ENCODE data around the gene IL6R. TPM values are rescaled to one million over a fixed set of nuclear protein-coding genes. Genes with fewer than 3 reads are reported as not detected.
A peak's percentile ranks its signal among the peaks of the same experiment; 100 is the strongest.

IL6R gene
- total and polyA plus RNA-seq, 8 donors, result 1.9 to 73.9 (median 21.1) TPM

GRCh38 chr1:154436433-154436832 is 31.3 kb downstream of the IL6R start:
- Histone ChIP-seq H3K36me3 (peaks cover 5 to 64% (median 37%) of the 10 kb centered on the region in 4 donors), H3K9me3 (no peaks in the 10 kb centered on the region), H3K4me3 (no peak overlapping the region), H3K27ac (peak overlapping the region in 3 of 5 donors; percentile 82 to 97 (median 86)), H3K27me3 (no peaks in the 10 kb centered on the region), H3K4me1 (peaks cover 40 to 98% (median 65%) of the 10 kb centered on the region in 4 donors)
- intact Hi-C loops (cut with DNase I; ENCODE audit: low total_unique reads), result no loop called here
- no peak for DNase-seq
- TF ChIP-seq CTCF (IDR thresholded peaks at IDR 0.05) (no peak), POLR2AphosphoS5 (IDR thresholded peaks at IDR 0.05) (no peak), EP300 (IDR thresholded peaks at IDR 0.05) (no peak), POLR2A (IDR thresholded peaks at IDR 0.05) (no peak)
- 76 to 83% (median 82%) methylated on average over 9 of the region's 9 CpGs for WGBS, 5 donors

- WGBS, 5 donors, result 78 to 87% (median 85%) methylated on average over 6 of the region's 6 CpGs
- Histone ChIP-seq H3K4me1 (peaks cover 11 to 84% (median 50%) of the 10 kb centered on the region in 4 donors), H3K36me3 (peaks cover 5 to 86% (median 60%) of the 10 kb centered on the region in 4 donors), H3K27ac (peak overlapping the region in 3 of 5 donors; percentile 36 to 97 (median 76)), H3K9me3 (no peaks in the 10 kb centered on the region), H3K27me3 (no peaks in the 10 kb centered on the region), H3K4me3 (no peak overlapping the region)
- DNase-seq, result no peak
- intact Hi-C loops (cut with DNase I; ENCODE audit: low total_unique reads), result no loop called here
- no peak for TF ChIP-seq EP300 (IDR thresholded peaks at IDR 0.05)
- TF ChIP-seq CTCF (IDR thresholded peaks at IDR 0.05), result no peak
- no peak for TF ChIP-seq POLR2AphosphoS5 (IDR thresholded peaks at IDR 0.05)
- TF ChIP-seq POLR2A (IDR thresholded peaks at IDR 0.05), result no peak
Observed at GRCh38 chr1:154440036-154440804, 35.1 kb downstream of the IL6R start.

GRCh38 chr1:154441241-154441888 is 36.2 kb downstream of the IL6R start:
- TF ChIP-seq CTCF (IDR thresholded peaks at IDR 0.05) (no peak), POLR2AphosphoS5 (IDR thresholded peaks at IDR 0.05) (no peak), EP300 (IDR thresholded peaks at IDR 0.05) (no peak), POLR2A (IDR thresholded peaks at IDR 0.05) (no peak)
- Histone ChIP-seq H3K4me1 (peaks cover 6 to 84% (median 47%) of the 10 kb centered on the region in 4 donors), H3K36me3 (peaks cover 5 to 84% (median 57%) of the 10 kb centered on the region in 4 donors), H3K27ac (peak overlapping the region in 2 of 5 donors; percentile 20 to 43), H3K4me3 (no peak overlapping the region), H3K27me3 (no peaks in the 10 kb centered on the region), H3K9me3 (no peaks in the 10 kb centered on the region)
- DNase-seq, result no peak
- intact Hi-C loops (cut with DNase I; ENCODE audit: low total_unique reads), result no loop called here
- WGBS, 5 donors, result 77 to 94% (median 86%) methylated on average over 8 of the region's 8 CpGs

GRCh38 chr1:154442006-154442740 is 37.0 kb downstream of the IL6R start:
- intact Hi-C loops (cut with DNase I; ENCODE audit: low total_unique reads), result no loop called here
- WGBS, 5 donors, result 79 to 92% (median 86%) methylated on average over 13 of the region's 13 CpGs

More at GRCh38 chr1:154442006-154442740, 37.0 kb downstream of the IL6R start:
- H3K9me3 ChIP-seq, result no peaks in the 10 kb centered on the region
- no peak for DNase-seq
- peaks cover 5 to 83% (median 56%) of the 10 kb centered on the region in 4 donors for H3K36me3 ChIP-seq
- H3K27me3 ChIP-seq, result no peaks in the 10 kb centered on the region
- peak in 3 of 7 experiments; percentile 21 to 23 (median 23) for TF ChIP-seq CTCF (IDR thresholded peaks at IDR 0.05)
- TF ChIP-seq POLR2A (IDR thresholded peaks at IDR 0.05), result no peak
- H3K4me3 ChIP-seq, result no peak overlapping the region
- H3K4me1 ChIP-seq, result peaks cover 6 to 84% (median 44%) of the 10 kb centered on the region in 4 donors
- peak overlapping the region in 2 of 5 donors; percentile 20 to 43 for H3K27ac ChIP-seq
